Measurements from ENCODE around the gene PHF21A. TPM values are rescaled to one million over a fixed set of nuclear protein-coding genes. Genes with fewer than 3 reads are reported as not detected.
A peak's percentile ranks its signal among the peaks of the same experiment; 100 is the strongest.

Gene PHF21A
- total and polyA plus RNA-seq, 2 donors (not counting 3 experiments of a cell fraction or from before 2014, with no cell fraction given), result 14.1 to 30.5 TPM

DNA sequence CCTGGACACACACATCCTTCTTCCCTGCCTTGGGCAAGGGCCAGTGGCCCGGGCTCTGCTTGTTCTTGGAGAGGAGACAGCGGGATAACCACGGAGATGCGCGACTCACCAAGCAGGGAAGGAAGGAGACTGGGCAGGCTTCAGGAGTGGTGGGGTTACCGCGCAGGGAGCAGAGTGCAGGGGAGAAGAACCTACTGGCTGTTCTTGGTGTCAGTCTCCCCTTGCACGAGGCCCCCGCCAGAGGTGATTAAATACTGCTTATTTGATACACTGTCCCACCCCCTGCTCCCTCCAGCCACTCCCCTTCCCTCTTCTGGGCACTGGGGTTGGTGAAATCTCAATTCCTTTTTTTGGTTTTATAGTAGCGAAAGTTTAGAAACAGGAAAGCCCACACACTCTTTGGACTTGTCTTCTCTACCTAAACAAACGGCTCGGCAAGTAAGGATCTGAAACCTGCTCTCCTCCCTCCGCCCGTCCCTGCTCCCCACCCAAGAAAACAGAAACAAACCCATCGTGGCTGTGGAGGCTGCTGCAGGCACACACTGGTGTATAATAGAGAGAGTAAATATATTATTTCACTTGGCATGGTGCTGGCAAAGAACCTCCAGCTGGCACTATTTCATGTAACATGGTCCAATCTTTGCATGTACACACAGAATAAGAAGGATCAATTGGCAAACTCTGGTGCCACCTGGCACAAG is 188.0 kb downstream of the PHF21A start:
- TF ChIP-seq EZH2 (IDR thresholded peaks at IDR 0.05; ENCODE audit: borderline replicate concordance, low read depth, low read length, severe bottlenecking) (no peak), POLR2AphosphoS5 (IDR thresholded peaks at IDR 0.05; ENCODE audit: insufficient read depth, low read depth, low read length) (no peak), GATA2 (IDR thresholded peaks at IDR 0.05; ENCODE audit: insufficient read depth, insufficient read length, low read depth, low read length) (no peak), POLR2A (IDR thresholded peaks at IDR 0.05; ENCODE audit: low read depth, low read length) (no peak), MAX (IDR thresholded peaks at IDR 0.05; ENCODE audit: insufficient read depth, insufficient read length) (no peak), FOS (IDR thresholded peaks at IDR 0.05; ENCODE audit: borderline replicate concordance, insufficient read depth, low read length) (no peak), JUN (IDR thresholded peaks at IDR 0.05; ENCODE audit: borderline replicate concordance, insufficient read depth, insufficient read length, low read depth) (no peak), MYC (IDR thresholded peaks at IDR 0.05; ENCODE audit: low read depth, low read length) (no peak), CTCF (IDR thresholded peaks at IDR 0.05; ENCODE audit: extremely low read depth in 1 of 2, insufficient read depth in 1 of 2, low read depth in 1 of 2, low read length in 2 of 2) (no peak)
- H4K20me1 ChIP-seq (replicated peaks; ENCODE audit: control insufficient read depth, extremely low read depth, insufficient read depth, low read length), result no peaks in the 10 kb centered on the region
- dilution Hi-C loops (cut with MboI; ENCODE audit: extremely low pct_ligation_motif_present, low sequenced_read_pairs), result no loop called here
- DNase-seq (ENCODE audit: low read depth, low spot score), result no peak
- FAIRE-seq, result no peak
- H3K4me1 ChIP-seq (ENCODE audit: control insufficient read depth, extremely low read depth, insufficient read depth, low read length), result no peaks in the 10 kb centered on the region
- H3K27me3 ChIP-seq (ENCODE audit: control insufficient read depth in 2 of 2, insufficient read depth in 2 of 2, low read length in 2 of 2), result no peaks in the 10 kb centered on the region
- intact Hi-C loops (cut with micrococcal nuclease), result no loop called here
- peaks cover 0 to 35% of the 10 kb centered on the region in 2 experiments for H3K36me3 ChIP-seq (ENCODE audit: control insufficient read depth in 2 of 2, extremely low read depth in 1 of 2, insufficient read depth in 2 of 2, low read length in 2 of 2)
- BruUV-seq (replicated peaks), result TSS peak; percentile 41
- no peaks in the 10 kb centered on the region for H3K9me3 ChIP-seq (replicated peaks; ENCODE audit: control insufficient read depth, insufficient read depth, low read length)
- no peak overlapping the region for H3K9ac ChIP-seq (replicated peaks; ENCODE audit: extremely low read depth, insufficient read depth, low read length)
- H3K4me3 ChIP-seq (replicated peaks in 1 of 3; ENCODE audit: insufficient read depth in 1 of 3, low read depth in 1 of 3, low read length in 3 of 3), result no peak overlapping the region
- ChIA-PET POLR2A (no interaction called here), CTCF (no interaction called here)
- H2AFZ ChIP-seq (ENCODE audit: low read depth, low read length), result no peak overlapping the region
- H3K9me1 ChIP-seq (replicated peaks; ENCODE audit: control insufficient read depth, extremely low read depth, insufficient read depth, low read length), result no peaks in the 10 kb centered on the region
- no peak overlapping the region for H3K4me2 ChIP-seq (ENCODE audit: insufficient read depth, low read length)
- no peak overlapping the region for H3K27ac ChIP-seq (ENCODE audit: insufficient read depth, low read depth, low read length)
- H3K79me2 ChIP-seq (ENCODE audit: control insufficient read depth, insufficient read depth, low read length), result no peaks in the 10 kb centered on the region

Measured in endothelial cell of umbilical vein (primary cell).